NCI-H2196 (cell line): ENCODE measurements around the gene CEP68.

ENCODE experiments used
- DNase-seq: peaks from one replicate; lab custom pipeline; 2025; ENCODE audit not compliant: unreplicated experiment; lab: John Stamatoyannopoulos, UW

Gene CEP68

DNA sequence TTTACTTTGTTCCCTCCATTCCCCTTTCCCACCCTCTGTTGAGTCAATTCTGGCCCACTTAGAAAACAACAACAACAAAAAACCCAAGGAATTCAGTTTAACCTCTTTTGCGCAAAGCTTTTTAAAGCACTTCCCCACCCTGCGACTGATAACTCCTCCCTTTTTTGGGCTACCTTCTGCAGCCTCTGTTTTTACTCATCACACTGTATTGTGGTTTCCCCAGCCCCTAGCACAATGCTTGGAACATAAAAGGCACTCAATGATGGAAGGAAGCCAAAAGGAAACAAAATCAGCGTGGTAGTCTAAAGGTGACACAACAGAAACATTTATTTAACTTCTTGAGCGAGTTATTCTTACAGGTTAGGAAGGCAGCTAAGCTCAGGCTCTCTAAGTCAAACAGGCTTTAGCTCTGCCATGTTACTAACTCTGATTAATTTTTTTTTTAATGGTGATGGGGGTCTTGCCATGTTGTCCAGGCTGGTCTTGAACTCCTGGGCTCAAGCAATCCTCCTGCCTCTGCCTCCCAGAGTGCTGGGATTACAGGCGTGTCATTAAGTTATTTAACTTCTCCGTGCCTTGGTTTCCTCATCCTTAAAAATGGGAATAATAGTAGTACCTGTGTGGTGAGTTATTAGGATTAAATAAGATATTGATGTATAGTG lies 1.3 kb downstream of the CEP68 start:
- DNase-seq: peak; percentile 25

DNA sequence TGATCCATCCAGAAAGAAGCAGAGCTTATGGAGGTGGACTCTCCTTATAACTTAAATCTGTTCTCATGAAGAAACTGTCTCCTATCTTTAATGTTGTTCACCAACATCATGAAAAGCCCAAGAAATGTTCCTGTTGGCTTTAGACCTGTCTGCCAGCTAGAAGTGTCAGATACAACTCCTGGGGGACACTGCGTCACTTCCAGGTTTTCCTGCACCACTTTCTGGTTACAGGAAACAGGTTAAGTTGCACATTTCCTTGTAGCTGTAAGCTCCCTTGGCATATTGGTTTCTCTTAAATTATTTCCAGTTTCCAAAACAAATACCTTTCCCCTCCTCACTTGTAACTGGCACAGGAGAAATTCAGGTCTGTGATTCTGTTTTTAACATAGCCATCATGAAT lies 2.9 kb downstream of the CEP68 start:
- DNase-seq: no peak

- no peak for DNase-seq
Observed at GRCh38 chr2:65061146-65061909, 5.1 kb downstream of the CEP68 start.

DNA sequence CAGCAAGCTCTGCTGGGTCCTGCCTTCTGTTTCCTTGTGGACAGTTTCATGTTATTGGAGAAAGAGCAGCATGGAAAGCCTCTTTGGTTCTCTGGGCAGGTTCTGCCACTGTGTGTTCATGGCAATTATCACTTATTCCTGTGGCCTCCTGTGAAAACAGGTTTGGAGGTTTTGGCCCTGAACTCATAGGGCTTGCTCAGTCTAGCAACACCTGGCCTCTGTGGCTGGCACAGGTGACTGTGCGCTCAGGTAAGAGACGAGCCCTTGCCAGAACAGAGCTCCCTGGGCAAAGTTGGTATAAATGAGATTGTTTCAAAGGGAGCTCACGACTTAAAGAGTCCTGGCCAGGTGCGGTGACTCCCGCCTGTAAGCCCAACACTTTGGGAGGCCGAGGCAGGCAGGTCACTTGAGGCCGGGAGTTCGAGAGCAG lies 5.7 kb downstream of the CEP68 start:
- peak; percentile 12 for DNase-seq

GRCh38 chr2:65062843-65063825 lies 6.9 kb downstream of the CEP68 start:
- DNase-seq: no peak

GRCh38 chr2:65064728-65065552 lies 8.7 kb downstream of the CEP68 start:
- DNase-seq: peak; percentile 26

- DNase-seq: no peak
Observed at GRCh38 chr2:65067806-65068553, 11.8 kb downstream of the CEP68 start.

DNA sequence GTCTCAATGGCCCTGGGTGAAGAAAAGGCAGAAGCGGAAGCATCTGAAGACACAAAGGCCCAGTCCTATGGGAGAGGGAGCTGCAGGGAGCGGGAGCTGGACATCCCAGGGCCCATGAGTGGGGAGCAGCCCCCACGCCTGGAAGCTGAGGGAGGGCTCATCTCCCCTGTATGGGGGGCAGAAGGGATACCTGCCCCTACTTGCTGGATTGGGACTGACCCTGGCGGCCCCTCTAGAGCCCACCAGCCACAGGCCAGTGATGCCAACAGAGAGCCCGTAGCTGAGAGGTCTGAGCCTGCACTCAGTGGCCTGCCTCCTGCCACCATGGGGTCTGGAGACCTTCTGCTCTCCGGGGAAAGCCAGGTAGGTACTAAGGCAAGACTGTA lies 13.2 kb downstream of the CEP68 start:
- no peak for DNase-seq

DNA sequence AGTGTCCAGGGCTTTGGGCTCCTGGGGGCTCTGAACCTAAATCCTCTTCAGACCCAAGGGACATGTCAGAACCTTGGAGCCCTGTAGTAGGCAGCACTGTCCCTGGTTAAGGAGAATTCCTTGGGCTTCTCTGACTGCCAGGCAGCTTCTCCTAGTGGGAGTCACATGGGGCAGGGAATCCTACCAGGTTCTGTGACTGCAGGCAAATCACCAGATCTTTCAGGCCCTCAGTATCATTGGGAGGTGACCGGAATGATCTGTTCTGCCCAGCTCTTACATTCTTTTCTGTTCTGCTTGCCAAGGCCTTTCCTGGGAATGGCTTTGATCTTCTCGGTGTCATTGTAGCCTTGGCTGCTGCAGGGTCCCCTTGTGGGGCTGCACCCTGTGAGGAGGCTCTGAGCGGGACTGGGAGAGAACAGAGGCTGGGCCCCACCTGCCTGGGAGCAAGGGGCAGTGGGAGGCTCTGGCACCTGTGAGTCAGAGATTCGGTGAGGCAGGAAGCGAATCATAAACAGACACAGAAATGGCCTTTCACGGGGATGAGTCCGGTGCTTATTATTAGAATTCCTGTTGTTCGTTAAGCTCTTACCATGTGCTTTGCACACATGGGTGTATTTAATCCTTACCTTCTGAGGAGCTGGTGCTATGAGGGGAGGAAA lies 14.1 kb downstream of the CEP68 start:
- no peak for DNase-seq

DNA sequence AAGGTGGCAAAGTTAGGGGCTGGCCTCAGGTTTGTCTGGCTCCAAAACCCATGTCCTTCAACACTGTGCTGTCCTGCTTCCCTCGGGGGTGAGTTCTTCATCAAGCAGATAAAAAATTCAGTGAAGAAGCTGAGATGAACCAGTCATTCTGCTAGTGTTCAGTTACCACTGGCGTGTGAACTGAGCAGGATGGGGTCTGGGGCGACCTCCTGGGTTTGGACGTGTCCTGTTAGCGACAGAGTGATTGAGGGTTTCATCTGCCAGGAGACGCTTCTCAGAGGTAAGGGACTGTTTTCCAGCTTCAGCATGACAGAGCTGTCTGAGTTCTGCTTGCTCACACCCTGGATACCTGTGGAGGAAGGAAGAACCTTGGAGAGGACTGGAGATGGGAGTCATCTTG lies 14.6 kb downstream of the CEP68 start:
- no peak for DNase-seq

DNA sequence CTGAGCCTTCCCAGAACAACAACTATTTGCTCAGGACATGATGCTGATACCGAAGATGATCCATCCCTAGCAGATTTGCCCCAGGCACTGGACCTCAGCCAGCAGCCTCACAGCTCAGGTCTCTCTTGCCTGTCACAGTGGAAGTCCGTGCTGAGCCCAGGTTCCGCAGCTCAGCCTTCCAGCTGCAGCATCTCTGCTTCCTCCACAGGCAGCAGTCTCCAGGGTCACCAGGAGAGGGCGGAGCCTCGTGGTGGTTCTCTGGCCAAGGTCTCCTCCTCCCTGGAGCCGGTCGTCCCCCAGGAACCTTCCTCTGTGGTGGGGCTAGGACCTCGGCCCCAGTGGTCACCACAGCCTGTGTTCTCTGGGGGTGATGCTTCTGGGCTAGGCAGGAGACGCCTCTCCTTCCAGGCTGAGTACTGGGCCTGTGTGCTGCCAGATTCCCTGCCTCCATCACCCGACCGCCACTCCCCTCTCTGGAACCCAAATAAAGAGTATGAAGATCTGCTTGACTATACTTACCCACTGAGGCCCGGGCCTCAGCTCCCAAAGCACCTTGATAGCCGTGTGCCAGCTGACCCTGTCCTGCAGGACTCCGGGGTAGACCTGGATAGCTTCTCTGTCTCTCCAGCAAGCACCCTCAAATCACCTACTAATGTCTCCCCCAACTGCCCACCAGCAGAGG lies 15.4 kb downstream of the CEP68 start:
- no peak for DNase-seq

DNA sequence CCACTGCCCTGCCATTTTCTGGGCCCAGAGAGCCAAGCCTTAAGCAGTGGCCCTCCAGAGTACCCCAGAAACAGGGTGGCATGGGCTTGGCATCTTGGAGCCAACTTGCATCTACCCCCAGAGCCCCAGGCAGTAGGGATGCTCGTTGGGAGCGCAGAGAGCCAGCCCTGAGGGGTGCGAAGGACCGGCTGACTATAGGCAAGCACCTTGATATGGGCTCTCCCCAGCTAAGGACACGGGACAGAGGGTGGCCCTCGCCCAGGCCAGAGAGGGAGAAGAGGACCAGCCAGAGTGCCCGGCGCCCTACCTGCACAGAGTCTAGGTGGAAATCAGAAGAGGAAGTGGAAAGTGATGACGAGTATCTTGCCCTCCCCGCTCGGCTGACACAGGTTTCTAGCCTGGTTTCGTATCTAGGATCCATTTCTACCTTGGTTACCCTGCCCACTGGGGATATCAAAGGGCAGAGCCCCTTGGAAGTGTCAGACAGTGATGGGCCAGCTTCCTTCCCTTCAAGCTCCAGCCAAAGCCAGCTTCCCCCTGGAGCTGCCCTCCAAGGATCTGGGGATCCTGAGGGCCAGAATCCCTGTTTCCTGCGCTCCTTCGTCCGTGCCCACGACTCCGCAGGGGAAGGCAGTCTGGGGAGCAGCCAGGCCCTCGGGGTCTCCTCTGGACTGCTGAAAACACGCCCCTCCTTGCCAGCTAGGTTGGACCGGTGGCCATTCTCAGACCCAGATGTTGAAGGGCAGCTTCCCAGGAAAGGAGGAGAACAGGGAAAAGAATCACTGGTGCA lies 16.2 kb downstream of the CEP68 start:
- no peak for DNase-seq

DNA sequence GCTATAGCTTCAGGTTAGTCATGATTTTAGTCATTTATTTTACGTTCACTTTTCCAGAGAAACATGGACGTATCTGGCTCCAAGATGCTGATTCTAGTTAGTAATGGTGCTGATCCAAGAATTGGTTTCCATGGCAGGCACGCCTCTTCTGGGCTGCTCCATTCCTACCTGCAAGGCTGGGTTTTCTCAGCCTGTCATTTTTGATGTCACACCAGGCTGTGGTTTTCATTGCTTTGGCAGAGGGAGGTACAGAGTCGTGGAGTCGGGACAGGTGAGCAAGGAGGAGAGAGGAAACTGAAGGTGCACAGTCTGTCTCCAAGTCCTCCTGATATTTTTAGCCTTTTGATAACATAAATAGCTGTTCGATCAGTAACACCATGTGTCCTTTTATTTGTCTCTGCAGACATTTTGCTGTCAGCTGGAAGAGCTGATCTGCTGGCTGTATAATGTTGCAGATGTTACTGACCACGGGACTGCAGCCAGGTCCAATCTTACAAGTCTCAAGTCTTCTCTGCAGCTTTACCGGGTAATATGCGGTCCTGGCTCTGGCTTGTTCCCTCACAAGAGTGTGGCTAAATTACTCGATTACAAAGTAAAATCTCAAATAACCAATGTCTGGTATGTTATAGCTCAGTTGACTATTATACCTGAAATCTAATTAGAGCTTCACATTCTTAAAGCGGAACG lies 17.8 kb downstream of the CEP68 start:
- no peak for DNase-seq

- no peak for DNase-seq
Observed at GRCh38 chr2:65075176-65075575, 19.0 kb downstream of the CEP68 start.

DNA sequence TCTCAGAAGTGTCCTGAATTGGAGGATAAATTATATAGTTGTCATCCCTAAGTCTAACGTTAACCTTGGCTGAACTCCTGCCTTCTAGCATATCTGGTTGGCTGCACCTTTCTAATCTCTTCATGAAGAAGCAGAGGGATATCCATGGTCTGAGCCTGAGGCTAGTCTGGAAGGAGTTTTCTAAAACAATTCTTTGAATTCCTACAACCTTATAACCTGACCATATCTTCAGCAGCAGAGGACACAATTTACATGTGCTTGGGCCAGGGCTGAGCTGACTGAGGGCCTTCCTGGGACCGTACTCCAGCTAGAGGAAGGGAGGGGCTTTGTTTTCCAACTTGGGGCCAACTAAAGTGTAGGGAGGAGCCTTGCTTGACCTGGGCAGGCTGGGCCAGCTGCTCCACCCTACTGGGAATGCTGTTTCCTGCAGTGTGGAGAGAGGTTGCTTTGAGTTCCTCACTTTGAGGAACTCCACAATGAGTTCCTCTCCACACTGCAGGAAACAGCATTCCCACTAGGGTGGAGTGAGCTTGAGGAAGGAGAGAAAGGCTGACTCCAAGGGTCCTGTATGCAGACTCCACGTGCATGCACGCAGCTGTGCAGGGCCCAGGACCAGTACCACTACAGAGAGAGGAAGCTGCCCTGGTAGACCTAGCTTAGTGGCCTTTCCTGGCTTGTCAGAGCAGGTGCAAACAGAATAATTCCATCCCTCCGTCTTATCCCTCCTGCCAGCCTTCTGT lies 19.6 kb downstream of the CEP68 start:
- no peak for DNase-seq

GRCh38 chr2:65076345-65076710 lies 20.1 kb downstream of the CEP68 start:
- DNase-seq: no peak

DNA sequence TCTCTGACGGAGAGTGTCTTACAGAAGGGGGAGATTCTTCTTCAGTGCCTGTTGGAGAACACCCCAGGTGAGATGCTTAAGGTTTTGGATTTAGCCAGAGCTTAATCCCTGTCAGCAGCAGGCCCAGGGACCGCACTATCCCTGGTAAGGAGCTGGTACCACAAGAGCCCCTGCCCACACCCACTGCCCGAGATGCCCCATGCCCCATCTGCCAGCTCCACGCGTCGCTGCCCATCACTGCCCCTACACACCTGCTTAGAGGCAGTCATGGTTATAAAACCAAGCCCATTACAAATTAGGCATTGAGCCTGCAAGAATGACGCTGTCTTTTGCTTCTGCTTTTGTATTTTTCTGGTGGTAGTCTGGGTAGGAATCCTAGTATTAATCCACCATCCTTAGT lies 21.7 kb downstream of the CEP68 start:
- no peak for DNase-seq
